ENCODE data around the gene BIRC2. TPM values are rescaled to one million over a fixed set of nuclear protein-coding genes. Genes with fewer than 3 reads are reported as not detected.

Gene BIRC2
- total RNA-seq, 1 experiment from 2014 or later = 28.2 TPM

DNA sequence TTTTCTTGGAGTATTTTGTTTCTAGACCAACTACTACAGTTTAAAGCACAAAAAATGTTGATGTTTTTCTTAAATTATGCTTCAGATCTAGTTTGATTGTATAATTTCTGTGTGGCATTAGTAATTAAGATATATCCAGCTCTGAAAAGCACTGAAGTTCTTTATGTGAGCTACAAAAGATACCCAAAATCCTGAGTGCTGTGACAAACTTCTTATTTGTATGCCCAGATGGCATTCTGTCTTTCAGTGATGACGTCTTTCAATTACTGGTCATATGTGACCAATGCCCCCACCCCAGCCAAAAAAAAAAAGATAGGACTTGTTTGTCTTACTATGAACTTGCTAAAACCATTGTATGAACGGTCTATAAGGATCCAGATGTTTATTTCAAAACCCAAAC is 51.3 kb downstream of the BIRC2 start:
- no peaks in the 10 kb centered on the region for H3K27me3 Mint-ChIP-seq (ENCODE audit: low read depth)
- H2BK5ac ChIP-seq (ENCODE audit: insufficient read length, low read length) = no peak overlapping the region
- no peaks in the 10 kb centered on the region for H3K4me1 ChIP-seq (ENCODE audit: insufficient read depth, low read length)
- H3K9me3 Mint-ChIP-seq = no peaks in the 10 kb centered on the region
- H3K27ac ChIP-seq (ENCODE audit: insufficient read length, low read depth, low read length) = no peak overlapping the region
- H3K9ac ChIP-seq (ENCODE audit: extremely low read depth, insufficient read length, low read length) = no peak overlapping the region
- H3K14ac ChIP-seq (ENCODE audit: insufficient read depth, low read length) = no peak overlapping the region
- H3T11ph ChIP-seq (ENCODE audit: low read length) = no peak overlapping the region
- no peak overlapping the region for H2AFZ ChIP-seq (ENCODE audit: low read length)
- H2BK20ac ChIP-seq (ENCODE audit: low read depth, low read length, poor library complexity, severe bottlenecking) = no peak overlapping the region
- H4K8ac ChIP-seq (replicated peaks; ENCODE audit: insufficient read length, low read depth, low read length) = no peak overlapping the region
- no peak overlapping the region for H3K4me3 Mint-ChIP-seq
- no peak overlapping the region for H4K91ac ChIP-seq (ENCODE audit: insufficient read length, low read depth, low read length)
- no peak overlapping the region for H2BK12ac ChIP-seq (ENCODE audit: insufficient read length, low read depth, low read length)
- H3K9me3 ChIP-seq (ENCODE audit: control insufficient read depth, low read depth, low read length) = no peaks in the 10 kb centered on the region
- H3K4me1 Mint-ChIP-seq = no peaks in the 10 kb centered on the region
- H3K56ac ChIP-seq (ENCODE audit: insufficient read length, low read depth, low read length) = no peak overlapping the region
- H3K27me3 ChIP-seq (ENCODE audit: insufficient read depth, low read length) = no peaks in the 10 kb centered on the region
- no peak for DNase-seq
- no peak overlapping the region for H3K4me2 ChIP-seq (ENCODE audit: insufficient read depth, insufficient read length, low read length)
- no peak overlapping the region for H2BK15ac ChIP-seq (ENCODE audit: low read depth, low read length)
- H4K5ac ChIP-seq (ENCODE audit: insufficient read length, low read depth, low read length) = no peak overlapping the region
- no peak overlapping the region for H3K23ac ChIP-seq (ENCODE audit: insufficient read length, low read depth, low read length)
- no CpG with 5 or more reads among the region's 2 CpGs for WGBS (ENCODE audit: extremely low coverage, insufficient read length, low lambda C conversion rate)
- H3K36me3 Mint-ChIP-seq (ENCODE audit: insufficient read depth in 1 of 3, low read depth in 3 of 3) = peaks cover 17 to 27% (median 24%) of the 10 kb centered on the region in 3 experiments; a peak in 6 of 7 replicates
- no peak overlapping the region for H3K27ac Mint-ChIP-seq
- H4K20me1 ChIP-seq (ENCODE audit: control insufficient read depth, insufficient read depth, insufficient read length) = no peaks in the 10 kb centered on the region
- no peak overlapping the region for H2BK120ac ChIP-seq (ENCODE audit: low read depth, low read length, poor library complexity, severe bottlenecking)
- H3K79me2 ChIP-seq (ENCODE audit: insufficient read depth, low read length) = no peaks in the 10 kb centered on the region
- no peak for TF ChIP-seq CTCF (conservative IDR thresholded peaks at IDR 0.05)
- no peaks in the 10 kb centered on the region for H3K23me2 ChIP-seq (ENCODE audit: insufficient read length, low read depth, low read length, poor library complexity, severe bottlenecking)
- no peaks in the 10 kb centered on the region for H3K79me1 ChIP-seq (ENCODE audit: insufficient read depth, low read depth, low read length, poor library complexity, severe bottlenecking)
- H3K18ac ChIP-seq (ENCODE audit: insufficient read length, low read depth, low read length) = no peak overlapping the region
- H2AK5ac ChIP-seq (ENCODE audit: insufficient read length, low read length) = no peak overlapping the region
- H3K4ac ChIP-seq (ENCODE audit: low read depth, low read length) = no peak overlapping the region
